ENCODE measurements around the gene CFAP100. TPM values are rescaled to one million over a fixed set of nuclear protein-coding genes. Genes with fewer than 3 reads are reported as not detected.

The CFAP100 gene
- total RNA-seq, 1 experiment from 2014 or later, result not detected

- Histone ChIP-seq H3K27me3 (replicated peaks; ENCODE audit: control insufficient read depth, insufficient read depth, low read length) (no peaks in the 10 kb centered on the region), H3K4me1 (no peaks in the 10 kb centered on the region), H3K36me3 (ENCODE audit: control insufficient read depth, insufficient read depth, low read length) (no peaks in the 10 kb centered on the region; the same call in none of the 2 replicates), H3K9me3 (no peaks in the 10 kb centered on the region), H3K4me3 (ENCODE audit: low read depth, low read length) (no peak overlapping the region)
- Mint-ChIP-seq H3K4me3 (ENCODE audit: unreplicated experiment) (no peak overlapping the region), H3K36me3 (ENCODE audit: insufficient read depth, unreplicated experiment) (peaks cover 74% of the 10 kb centered on the region), H3K27ac (ENCODE audit: unreplicated experiment) (no peak overlapping the region), H3K9me3 (ENCODE audit: unreplicated experiment) (no peaks in the 10 kb centered on the region), H3K4me1 (ENCODE audit: low read depth, unreplicated experiment) (no peaks in the 10 kb centered on the region), H3K27me3 (ENCODE audit: insufficient read depth, unreplicated experiment) (no peaks in the 10 kb centered on the region)
- no TSS peak for BruUV-seq (replicated peaks)
- intact Hi-C loops (cut with micrococcal nuclease; ENCODE audit: unreplicated experiment), result no loop called here
- POLR2A ChIA-PET, result no interaction called here
- DNase-seq, result no peak
- CTCF ChIA-PET, result no interaction called here
- no peak for TF ChIP-seq CTCF (IDR thresholded peaks at IDR 0.05; ENCODE audit: insufficient read depth in 1 of 2, low read depth in 1 of 2, low read length in 1 of 2, severe bottlenecking in 1 of 2, unreplicated experiment in 1 of 2)
Measured at GRCh38 chr3:126456211-126456610, 61.5 kb downstream of the CFAP100 start.

DNA sequence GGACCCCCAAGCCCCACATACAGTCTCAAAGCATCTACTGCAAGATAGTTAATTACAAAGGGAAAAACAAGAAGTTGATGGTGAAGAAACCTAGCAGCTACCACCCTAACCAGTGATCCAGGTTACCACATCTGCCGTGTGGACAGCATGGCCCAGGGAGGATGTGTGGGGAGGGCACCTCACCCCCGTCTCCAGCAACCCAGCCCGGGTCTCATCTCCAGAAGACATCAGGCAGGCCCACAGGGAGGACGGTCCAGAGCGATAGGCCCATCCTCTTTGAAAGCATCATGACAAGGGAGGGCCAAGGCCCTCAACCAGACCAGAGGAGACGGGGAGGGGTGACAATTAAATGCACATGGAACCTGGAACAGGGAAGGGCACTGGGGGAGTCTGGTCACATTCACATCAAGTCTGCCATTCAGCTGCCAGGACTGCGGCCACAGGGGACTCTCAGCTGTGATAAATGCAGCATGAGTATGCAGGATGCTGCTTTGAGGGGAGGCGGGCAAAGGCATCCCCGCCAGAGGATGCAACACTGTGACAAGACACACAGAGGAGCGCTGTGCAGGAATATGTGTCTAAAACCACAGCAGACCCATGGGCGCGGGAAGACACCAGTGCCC is 62.2 kb downstream of the CFAP100 start:
- ChIA-PET CTCF (no interaction called here), POLR2A (no interaction called here)
- Histone ChIP-seq H3K9me3 (no peaks in the 10 kb centered on the region), H3K4me3 (ENCODE audit: low read depth, low read length) (no peak overlapping the region), H3K36me3 (ENCODE audit: control insufficient read depth, insufficient read depth, low read length) (no peaks in the 10 kb centered on the region; the same call in none of the 2 replicates), H3K27me3 (replicated peaks; ENCODE audit: control insufficient read depth, insufficient read depth, low read length) (no peaks in the 10 kb centered on the region), H3K4me1 (no peaks in the 10 kb centered on the region)
- no peak for TF ChIP-seq CTCF (IDR thresholded peaks at IDR 0.05; ENCODE audit: insufficient read depth in 1 of 2, low read depth in 1 of 2, low read length in 1 of 2, severe bottlenecking in 1 of 2, unreplicated experiment in 1 of 2)
- Mint-ChIP-seq H3K4me3 (ENCODE audit: unreplicated experiment) (no peak overlapping the region), H3K27me3 (ENCODE audit: insufficient read depth, unreplicated experiment) (no peaks in the 10 kb centered on the region), H3K27ac (ENCODE audit: unreplicated experiment) (no peak overlapping the region), H3K9me3 (ENCODE audit: unreplicated experiment) (no peaks in the 10 kb centered on the region), H3K36me3 (ENCODE audit: insufficient read depth, unreplicated experiment) (peaks cover 68% of the 10 kb centered on the region), H3K4me1 (ENCODE audit: low read depth, unreplicated experiment) (no peaks in the 10 kb centered on the region)
- BruUV-seq (replicated peaks), result no TSS peak
- intact Hi-C loops (cut with micrococcal nuclease; ENCODE audit: unreplicated experiment), result no loop called here
- DNase-seq, result peak in 1 of 2 experiments; percentile 15

DNA sequence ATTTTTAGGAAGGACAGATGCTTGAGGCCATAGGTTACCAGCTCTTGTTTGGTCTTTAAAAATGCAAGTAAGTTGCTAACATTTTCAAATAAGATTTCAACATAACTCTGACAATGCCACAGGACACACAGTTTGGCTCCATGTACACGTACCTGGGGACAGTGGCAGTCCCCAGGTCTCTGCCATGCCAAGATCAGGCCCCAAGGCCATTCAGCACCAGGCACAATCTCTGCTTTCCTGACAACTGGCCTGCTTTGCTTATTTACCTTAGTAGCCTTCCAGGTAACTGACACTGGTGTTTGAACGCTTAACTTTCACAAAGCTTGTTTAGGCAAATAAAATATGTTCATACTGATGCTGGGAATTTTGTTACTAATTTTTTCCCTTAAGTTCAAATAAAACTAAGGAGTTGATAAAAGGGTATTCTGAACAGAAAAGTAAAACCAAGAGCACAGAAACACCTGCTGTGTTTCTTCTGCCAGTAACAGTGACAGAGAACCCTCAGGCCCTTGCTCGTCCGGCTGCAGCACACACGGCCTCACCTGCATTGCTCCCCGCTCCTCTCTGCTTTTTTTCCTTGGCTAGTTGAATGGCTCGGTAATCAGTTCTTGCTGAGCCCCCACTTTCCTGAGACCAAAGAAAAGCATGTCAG is 64.5 kb downstream of the CFAP100 start:
- Histone ChIP-seq H3K27me3 (replicated peaks; ENCODE audit: control insufficient read depth, insufficient read depth, low read length) (no peaks in the 10 kb centered on the region), H3K4me3 (ENCODE audit: low read depth, low read length) (no peak overlapping the region), H3K36me3 (ENCODE audit: control insufficient read depth, insufficient read depth, low read length) (no peaks in the 10 kb centered on the region; the same call in 1 of the 2 replicates), H3K9me3 (no peaks in the 10 kb centered on the region), H3K4me1 (no peaks in the 10 kb centered on the region)
- no peak for DNase-seq
- Mint-ChIP-seq H3K27ac (ENCODE audit: unreplicated experiment) (no peak overlapping the region), H3K36me3 (ENCODE audit: insufficient read depth, unreplicated experiment) (peaks cover 61% of the 10 kb centered on the region), H3K27me3 (ENCODE audit: insufficient read depth, unreplicated experiment) (no peaks in the 10 kb centered on the region), H3K4me3 (ENCODE audit: unreplicated experiment) (no peak overlapping the region), H3K4me1 (ENCODE audit: low read depth, unreplicated experiment) (no peaks in the 10 kb centered on the region), H3K9me3 (ENCODE audit: unreplicated experiment) (no peaks in the 10 kb centered on the region)
- ChIA-PET CTCF (no interaction called here), POLR2A (no interaction called here)
- no TSS peak for BruUV-seq (replicated peaks)
- no peak for TF ChIP-seq CTCF (IDR thresholded peaks at IDR 0.05; ENCODE audit: insufficient read depth in 1 of 2, low read depth in 1 of 2, low read length in 1 of 2, severe bottlenecking in 1 of 2, unreplicated experiment in 1 of 2)
- intact Hi-C loops (cut with micrococcal nuclease; ENCODE audit: unreplicated experiment), result no loop called here

All from Caco-2 (cell line).